Measurements from ENCODE around the gene BUD23.

Gene BUD23

DNA sequence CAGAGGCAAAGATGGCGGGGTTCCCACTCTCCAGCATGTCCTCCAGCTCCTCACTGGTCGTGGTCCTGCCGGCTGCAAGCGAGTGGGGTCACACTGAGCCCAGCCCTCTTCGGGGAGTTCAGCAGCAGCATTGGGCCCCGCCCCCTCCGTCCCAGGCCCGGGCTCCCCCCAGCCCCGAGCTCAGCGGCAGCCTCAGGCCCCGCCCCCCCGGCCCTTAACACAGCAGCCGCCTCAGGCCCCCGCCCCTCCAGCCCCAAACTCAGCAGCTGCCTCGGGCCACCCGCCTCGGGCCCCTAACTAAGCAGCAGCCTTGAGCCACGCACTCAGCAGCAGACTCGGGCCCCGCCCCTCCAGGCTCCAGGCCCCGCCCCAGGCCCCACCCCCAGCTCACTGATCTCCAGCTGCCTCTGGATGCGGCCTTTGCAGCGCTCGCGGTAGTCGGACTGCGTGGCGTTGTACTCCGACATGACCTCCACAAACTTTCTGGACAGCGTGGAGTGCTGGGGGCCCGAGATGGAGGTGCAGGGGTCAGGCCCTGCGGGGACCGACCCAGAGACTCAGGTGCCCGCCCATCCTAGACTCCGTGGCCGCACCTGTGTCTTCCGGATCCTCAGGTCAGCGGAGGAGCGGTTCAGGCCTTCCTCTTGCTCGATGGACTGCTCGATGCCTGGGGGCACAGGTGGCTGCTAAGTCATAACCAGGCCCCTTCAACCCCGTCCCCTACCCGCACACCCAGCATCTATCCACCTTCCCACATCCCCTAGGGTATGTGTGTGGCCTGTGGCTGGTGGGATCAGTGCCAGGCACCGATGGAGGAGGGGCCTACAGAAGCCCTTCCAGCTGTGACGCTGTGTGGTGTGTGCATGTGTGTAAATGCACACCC is 20.6 kb downstream of the BUD23 start:
- H2BK15ac ChIP-seq (replicated peaks; ENCODE audit: low read depth) = no peak overlapping the region
- H3K79me2 ChIP-seq (ENCODE audit: control insufficient read depth, insufficient read depth, low read length) = no peaks in the 10 kb centered on the region
- no peaks in the 10 kb centered on the region for H3K4me1 ChIP-seq (ENCODE audit: control insufficient read depth, low read depth, low read length)
- no peak overlapping the region for H4K5ac ChIP-seq (ENCODE audit: low read length)
- H3K4ac ChIP-seq (ENCODE audit: low read depth, low read length) = no peak overlapping the region
- H3K23ac ChIP-seq (ENCODE audit: low read length) = no peak overlapping the region
- H3K18ac ChIP-seq (ENCODE audit: low read length) = no peak overlapping the region
- H4K8ac ChIP-seq (ENCODE audit: low read depth, low read length) = no peak overlapping the region
- H3K9ac ChIP-seq (ENCODE audit: low read length) = peak overlapping the region; percentile 18
- no peak overlapping the region for H2AK5ac ChIP-seq (ENCODE audit: low read length)
- H3K79me1 ChIP-seq (ENCODE audit: low read length) = no peaks in the 10 kb centered on the region
- peak; percentile 83 for DNase-seq
- H3K36me3 ChIP-seq (ENCODE audit: control insufficient read depth, insufficient read depth, low read length) = no peaks in the 10 kb centered on the region
- no peak overlapping the region for H2BK120ac ChIP-seq (ENCODE audit: low read depth, low read length)
- no peak overlapping the region for H3K56ac ChIP-seq (ENCODE audit: low read length)
- H3K27me3 ChIP-seq (ENCODE audit: insufficient read depth, low read length, poor library complexity) = no peaks in the 10 kb centered on the region
- no peak overlapping the region for H3K4me3 ChIP-seq (ENCODE audit: low read length)
- WGBS (ENCODE audit: extremely low coverage, insufficient coverage, low lambda C conversion rate) = no CpG with 5 or more reads among the region's 45 CpGs
- H3K4me2 ChIP-seq (ENCODE audit: low read length) = no peak overlapping the region
- H3K27ac ChIP-seq (ENCODE audit: low read depth, low read length) = no peak overlapping the region
- H2BK5ac ChIP-seq (ENCODE audit: low read length) = no peak overlapping the region

DNA sequence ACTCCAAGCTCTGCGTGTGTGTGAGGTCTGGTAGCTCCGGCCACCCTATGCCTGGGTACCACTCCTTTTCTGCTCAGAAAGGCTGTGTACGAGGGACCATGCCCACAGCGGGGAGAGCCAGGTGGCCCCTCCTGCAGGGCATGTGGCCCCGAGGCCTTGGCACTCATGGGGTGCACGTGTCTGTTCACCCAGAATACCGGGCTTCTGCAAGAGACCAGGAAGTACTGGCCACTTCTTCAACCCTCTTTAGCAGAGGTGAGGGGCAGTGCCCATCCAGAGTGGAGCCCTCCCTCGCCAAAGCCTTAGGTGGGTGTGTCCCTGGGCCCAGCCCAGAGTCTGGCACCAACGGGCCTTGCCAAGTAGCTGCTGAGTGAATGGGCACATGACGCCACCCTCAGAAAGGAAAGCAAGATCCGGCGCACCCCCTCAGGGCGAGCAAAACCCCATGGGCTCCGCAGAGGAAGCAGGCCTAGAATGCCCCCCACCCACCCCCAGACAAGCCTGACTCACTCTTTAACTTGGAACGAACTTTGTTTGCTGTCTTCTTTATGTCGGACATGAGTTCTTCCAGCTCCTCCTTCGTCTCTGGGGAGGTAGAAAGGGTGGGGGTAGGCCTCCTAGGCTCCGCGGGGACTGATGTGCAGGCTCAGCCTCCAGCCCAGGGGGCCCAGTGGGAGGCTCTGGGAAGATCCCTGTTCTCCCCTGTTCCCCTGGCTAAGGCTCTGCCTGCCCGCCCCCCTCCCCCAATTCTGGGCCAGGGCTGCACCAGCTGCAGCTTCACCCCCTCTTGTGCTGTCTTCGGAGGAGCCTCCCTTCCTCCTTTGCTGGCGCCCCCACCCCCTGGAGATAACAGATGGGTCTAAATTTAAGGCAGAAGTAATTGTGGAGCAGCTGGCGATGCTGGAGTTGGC is 21.5 kb downstream of the BUD23 start:
- no peaks in the 10 kb centered on the region for H3K79me2 ChIP-seq (ENCODE audit: control insufficient read depth, insufficient read depth, low read length)
- no peak overlapping the region for H3K4me2 ChIP-seq (ENCODE audit: low read length)
- no peak overlapping the region for H4K8ac ChIP-seq (ENCODE audit: low read depth, low read length)
- H3K27me3 ChIP-seq (ENCODE audit: insufficient read depth, low read length, poor library complexity) = no peaks in the 10 kb centered on the region
- no peak overlapping the region for H4K5ac ChIP-seq (ENCODE audit: low read length)
- no peak overlapping the region for H2BK15ac ChIP-seq (replicated peaks; ENCODE audit: low read depth)
- no peaks in the 10 kb centered on the region for H3K4me1 ChIP-seq (ENCODE audit: control insufficient read depth, low read depth, low read length)
- no peak for DNase-seq
- WGBS (ENCODE audit: extremely low coverage, insufficient coverage, low lambda C conversion rate) = no CpG with 5 or more reads among the region's 23 CpGs
- H3K36me3 ChIP-seq (ENCODE audit: control insufficient read depth, insufficient read depth, low read length) = no peaks in the 10 kb centered on the region
- H3K9ac ChIP-seq (ENCODE audit: low read length) = no peak overlapping the region
- no peaks in the 10 kb centered on the region for H3K79me1 ChIP-seq (ENCODE audit: low read length)
- no peak overlapping the region for H3K18ac ChIP-seq (ENCODE audit: low read length)
- no peak overlapping the region for H2BK120ac ChIP-seq (ENCODE audit: low read depth, low read length)
- no peak overlapping the region for H3K23ac ChIP-seq (ENCODE audit: low read length)
- H3K4me3 ChIP-seq (ENCODE audit: low read length) = no peak overlapping the region
- H2AK5ac ChIP-seq (ENCODE audit: low read length) = no peak overlapping the region
- no peak overlapping the region for H3K27ac ChIP-seq (ENCODE audit: low read depth, low read length)
- H3K56ac ChIP-seq (ENCODE audit: low read length) = no peak overlapping the region
- no peak overlapping the region for H3K4ac ChIP-seq (ENCODE audit: low read depth, low read length)
- no peak overlapping the region for H2BK5ac ChIP-seq (ENCODE audit: low read length)

DNA sequence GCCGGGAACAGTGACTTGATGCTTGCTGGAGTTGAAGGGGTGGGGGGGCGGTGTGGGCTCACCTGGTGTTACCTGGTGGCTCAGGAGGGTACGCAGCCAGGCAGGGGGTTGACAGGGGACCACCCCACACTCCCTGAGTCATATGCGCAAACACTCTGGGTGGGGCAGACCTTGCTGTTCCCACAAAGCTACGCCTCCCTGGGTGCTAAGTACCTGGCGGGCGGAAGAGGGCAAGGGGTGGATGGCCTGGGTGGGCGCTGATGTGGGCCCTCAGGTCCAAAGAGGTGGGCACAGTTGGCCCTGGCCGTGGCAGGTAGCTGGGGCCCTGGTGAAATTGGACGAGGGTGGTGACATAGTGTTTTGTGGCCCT is 22.1 kb downstream of the BUD23 start:
- Histone ChIP-seq H4K8ac (ENCODE audit: low read depth, low read length) (no peak overlapping the region), H4K5ac (ENCODE audit: low read length) (no peak overlapping the region), H3K56ac (ENCODE audit: low read length) (no peak overlapping the region), H3K36me3 (ENCODE audit: control insufficient read depth, insufficient read depth, low read length) (no peaks in the 10 kb centered on the region), H3K4me1 (ENCODE audit: control insufficient read depth, low read depth, low read length) (no peaks in the 10 kb centered on the region), H3K23ac (ENCODE audit: low read length) (no peak overlapping the region), H3K27me3 (ENCODE audit: insufficient read depth, low read length, poor library complexity) (no peaks in the 10 kb centered on the region), H2BK5ac (ENCODE audit: low read length) (no peak overlapping the region), H2BK120ac (ENCODE audit: low read depth, low read length) (no peak overlapping the region), H2AK5ac (ENCODE audit: low read length) (no peak overlapping the region), H3K9ac (ENCODE audit: low read length) (no peak overlapping the region), H3K18ac (ENCODE audit: low read length) (no peak overlapping the region), H3K27ac (ENCODE audit: low read depth, low read length) (no peak overlapping the region), H3K79me1 (ENCODE audit: low read length) (no peaks in the 10 kb centered on the region), H2BK15ac (replicated peaks; ENCODE audit: low read depth) (no peak overlapping the region), H3K4me2 (ENCODE audit: low read length) (no peak overlapping the region), H3K4me3 (ENCODE audit: low read length) (no peak overlapping the region), H3K79me2 (ENCODE audit: control insufficient read depth, insufficient read depth, low read length) (no peaks in the 10 kb centered on the region), H3K4ac (ENCODE audit: low read depth, low read length) (no peak overlapping the region)
- WGBS (ENCODE audit: extremely low coverage, insufficient coverage, low lambda C conversion rate) = no CpG with 5 or more reads among the region's 10 CpGs
- DNase-seq = no peak

DNA sequence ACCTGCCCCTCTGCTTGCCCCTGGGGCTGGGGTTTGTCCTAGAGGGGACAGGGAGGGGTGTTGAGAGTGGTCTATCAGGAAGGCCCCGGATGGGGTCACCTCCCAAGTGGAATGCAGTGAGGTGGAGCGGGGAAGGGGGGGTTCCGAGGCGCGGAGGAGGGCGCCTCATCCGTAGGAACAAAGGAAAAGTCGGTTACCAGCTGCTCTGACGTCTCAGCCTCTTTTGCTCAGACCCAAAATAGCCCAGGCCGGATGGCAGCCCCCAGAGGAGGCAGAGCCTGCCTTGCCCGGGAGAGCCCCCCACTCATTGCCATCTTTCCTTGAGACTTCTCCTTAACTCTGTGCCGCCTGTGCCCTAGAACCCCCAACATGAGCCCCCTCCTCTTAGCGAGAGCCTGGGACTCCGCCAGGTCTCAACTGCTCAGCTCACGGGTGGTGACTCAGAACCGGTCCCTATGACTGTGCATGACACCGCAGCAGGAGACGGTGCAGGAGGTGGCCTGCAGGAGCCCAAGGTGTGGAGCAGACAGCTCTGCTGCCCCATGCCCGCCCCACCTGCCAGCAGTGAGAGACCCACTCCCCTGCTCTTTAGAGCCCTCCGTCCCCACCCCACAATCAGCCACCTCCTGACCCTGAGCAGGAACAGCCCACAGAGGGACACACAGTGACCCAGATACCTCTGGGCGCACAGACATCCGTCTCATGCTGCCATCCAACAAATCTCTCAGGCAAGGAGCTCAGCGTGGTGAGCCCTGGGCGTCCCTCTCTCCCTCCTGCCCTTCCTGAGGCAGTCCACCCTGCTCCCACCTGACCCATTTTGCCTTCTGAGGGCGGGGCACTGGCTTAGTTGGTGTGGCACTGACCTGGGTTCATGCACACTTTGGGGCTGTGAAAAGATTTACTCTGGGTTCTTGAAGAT is 23.0 kb downstream of the BUD23 start:
- Histone ChIP-seq H3K36me3 (ENCODE audit: control insufficient read depth, insufficient read depth, low read length) (no peaks in the 10 kb centered on the region), H2BK15ac (replicated peaks; ENCODE audit: low read depth) (no peak overlapping the region), H3K79me1 (ENCODE audit: low read length) (no peaks in the 10 kb centered on the region), H2BK5ac (ENCODE audit: low read length) (no peak overlapping the region), H3K4me2 (ENCODE audit: low read length) (no peak overlapping the region), H3K4me3 (ENCODE audit: low read length) (no peak overlapping the region), H3K79me2 (ENCODE audit: control insufficient read depth, insufficient read depth, low read length) (no peaks in the 10 kb centered on the region), H3K4me1 (ENCODE audit: control insufficient read depth, low read depth, low read length) (no peaks in the 10 kb centered on the region), H3K4ac (ENCODE audit: low read depth, low read length) (no peak overlapping the region), H2BK120ac (ENCODE audit: low read depth, low read length) (no peak overlapping the region), H3K27ac (ENCODE audit: low read depth, low read length) (no peak overlapping the region), H4K5ac (ENCODE audit: low read length) (no peak overlapping the region), H3K9ac (ENCODE audit: low read length) (no peak overlapping the region), H2AK5ac (ENCODE audit: low read length) (no peak overlapping the region), H3K23ac (ENCODE audit: low read length) (no peak overlapping the region), H3K27me3 (ENCODE audit: insufficient read depth, low read length, poor library complexity) (no peaks in the 10 kb centered on the region), H3K56ac (ENCODE audit: low read length) (no peak overlapping the region), H4K8ac (ENCODE audit: low read depth, low read length) (no peak overlapping the region), H3K18ac (ENCODE audit: low read length) (no peak overlapping the region)
- WGBS (ENCODE audit: extremely low coverage, insufficient coverage, low lambda C conversion rate) = no CpG with 5 or more reads among the region's 25 CpGs
- no peak for DNase-seq

DNA sequence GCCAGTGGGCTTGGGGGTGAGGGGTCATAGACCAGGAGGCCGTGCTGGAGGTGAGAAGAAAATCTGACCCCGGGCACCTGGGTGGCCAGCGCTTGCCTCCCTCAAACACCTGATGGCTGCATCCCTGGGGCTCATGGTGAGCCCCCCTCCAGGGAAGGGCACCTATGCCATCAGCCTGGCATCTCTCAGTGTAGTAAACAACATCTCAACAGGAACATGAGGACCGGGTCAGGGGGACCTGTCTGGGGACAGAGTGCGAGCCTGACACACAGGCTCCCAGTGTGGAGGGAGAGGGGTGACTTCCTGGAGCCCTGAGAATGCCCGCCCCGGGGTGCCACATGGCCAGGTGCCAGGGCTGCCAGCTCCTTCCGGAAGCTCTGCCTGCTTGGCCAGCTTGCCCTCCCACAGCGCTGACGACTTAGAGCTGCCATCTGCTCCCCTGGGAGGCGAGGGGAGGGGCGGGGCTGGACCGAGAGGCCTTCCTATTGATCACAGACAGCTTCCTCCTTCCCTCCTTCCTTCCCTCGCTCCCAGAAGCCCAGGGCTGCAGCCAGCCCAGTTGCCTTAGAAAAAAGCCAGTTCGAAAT is 23.7 kb downstream of the BUD23 start:
- no peak for DNase-seq
- H4K5ac ChIP-seq (ENCODE audit: low read length) = no peak overlapping the region
- no peak overlapping the region for H3K23ac ChIP-seq (ENCODE audit: low read length)
- H3K4me2 ChIP-seq (ENCODE audit: low read length) = no peak overlapping the region
- no peak overlapping the region for H3K4me3 ChIP-seq (ENCODE audit: low read length)
- H3K27ac ChIP-seq (ENCODE audit: low read depth, low read length) = no peak overlapping the region
- H2BK5ac ChIP-seq (ENCODE audit: low read length) = no peak overlapping the region
- no peak overlapping the region for H4K8ac ChIP-seq (ENCODE audit: low read depth, low read length)
- no peak overlapping the region for H3K56ac ChIP-seq (ENCODE audit: low read length)
- no peaks in the 10 kb centered on the region for H3K27me3 ChIP-seq (ENCODE audit: insufficient read depth, low read length, poor library complexity)
- no peak overlapping the region for H3K9ac ChIP-seq (ENCODE audit: low read length)
- WGBS (ENCODE audit: extremely low coverage, insufficient coverage, low lambda C conversion rate) = no CpG with 5 or more reads among the region's 15 CpGs
- no peak overlapping the region for H2AK5ac ChIP-seq (ENCODE audit: low read length)
- H3K4ac ChIP-seq (ENCODE audit: low read depth, low read length) = no peak overlapping the region
- H3K4me1 ChIP-seq (ENCODE audit: control insufficient read depth, low read depth, low read length) = no peaks in the 10 kb centered on the region
- no peak overlapping the region for H2BK15ac ChIP-seq (replicated peaks; ENCODE audit: low read depth)
- H3K18ac ChIP-seq (ENCODE audit: low read length) = no peak overlapping the region
- H2BK120ac ChIP-seq (ENCODE audit: low read depth, low read length) = no peak overlapping the region
- H3K79me1 ChIP-seq (ENCODE audit: low read length) = no peaks in the 10 kb centered on the region
- H3K79me2 ChIP-seq (ENCODE audit: control insufficient read depth, insufficient read depth, low read length) = no peaks in the 10 kb centered on the region
- no peaks in the 10 kb centered on the region for H3K36me3 ChIP-seq (ENCODE audit: control insufficient read depth, insufficient read depth, low read length)

All from mesendoderm (in vitro differentiated cells).